Osteoblast (primary cell): ENCODE results near the gene GDAP1L1. TPM values are rescaled to one million over a fixed set of nuclear protein-coding genes. Genes with fewer than 3 reads are reported as not detected.

ENCODE experiments used
- DNase-seq: peaks from one replicate; pipeline ENCODE4 v3.0.0; 2011; ENCODE audit warnings: low spot score, mixed read lengths; ENCODE audit not compliant: insufficient read length; ENCODE audit errors: missing footprints
- H2AFZ ChIP-seq: 2 replicates; pipeline ENCODE4 v1.6.0; 2011; ENCODE audit warnings: mild to moderate bottlenecking, low read length
- H3K27ac ChIP-seq: 2 replicates; pipeline ENCODE4 v1.5.1; 2011; ENCODE audit warnings: mild to moderate bottlenecking, low read depth, low read length, moderate library complexity
- H3K27me3 ChIP-seq: 2 replicates; pipeline ENCODE4 v1.6.0; 2012; ENCODE audit warnings: mild to moderate bottlenecking, control low read depth, inconsistent platforms, low read length, moderate library complexity; ENCODE audit not compliant: insufficient read depth
- H3K36me3 ChIP-seq: 2 replicates; pipeline ENCODE4 v1.5.1; 2011; ENCODE audit warnings: mild to moderate bottlenecking, low read length, control low read depth, moderate library complexity; ENCODE audit not compliant: insufficient read depth
- H3K4me1 ChIP-seq: 2 replicates; pipeline ENCODE4 v1.5.1; 2011; ENCODE audit warnings: mild to moderate bottlenecking, low read length, control low read depth, moderate library complexity; ENCODE audit not compliant: insufficient read depth
- H3K4me2 ChIP-seq: 2 replicates; pipeline ENCODE4 v1.6.0; 2011; ENCODE audit warnings: mild to moderate bottlenecking, low read length; ENCODE audit not compliant: insufficient read depth
- H3K4me3 ChIP-seq: fragments of 200-600 bp; sonication (generic); 3 replicates; pipeline ENCODE4 v1.5.1; 2012; ENCODE audit warnings: mild to moderate bottlenecking, low read length, inconsistent platforms; ENCODE audit not compliant: insufficient read depth
- H3K79me2 ChIP-seq: 2 replicates; pipeline ENCODE4 v1.6.0; 2012; ENCODE audit warnings: mild to moderate bottlenecking, low read length, control low read depth, inconsistent platforms; ENCODE audit not compliant: insufficient read depth
- H3K9me3 ChIP-seq: 2 replicates; pipeline ENCODE4 v1.5.1; 2011; ENCODE audit warnings: low read depth, low read length, control low read depth
- H4K20me1 ChIP-seq: 2 replicates; pipeline ENCODE4 v1.6.0; 2012; ENCODE audit warnings: mild to moderate bottlenecking, low read length, control low read depth; ENCODE audit not compliant: insufficient read depth
- total RNA-seq: library from RNA; depleted of rRNA; stranded (reverse); fragments of >200 nt; gene quantifications from 2 replicates; pipeline ENCODE4 v1.2.3, GENCODE V29; 2012
- TF ChIP-seq, protein P1 (sequence below): IDR thresholded peaks from 2 replicates; pipeline ENCODE4 v1.5.1; 2011; ENCODE audit warnings: mild to moderate bottlenecking, low read depth, low read length, moderate library complexity; ENCODE audit errors: extremely low read depth

GDAP1L1 gene
- total RNA-seq, 1 donor: 0.72 TPM

DNA sequence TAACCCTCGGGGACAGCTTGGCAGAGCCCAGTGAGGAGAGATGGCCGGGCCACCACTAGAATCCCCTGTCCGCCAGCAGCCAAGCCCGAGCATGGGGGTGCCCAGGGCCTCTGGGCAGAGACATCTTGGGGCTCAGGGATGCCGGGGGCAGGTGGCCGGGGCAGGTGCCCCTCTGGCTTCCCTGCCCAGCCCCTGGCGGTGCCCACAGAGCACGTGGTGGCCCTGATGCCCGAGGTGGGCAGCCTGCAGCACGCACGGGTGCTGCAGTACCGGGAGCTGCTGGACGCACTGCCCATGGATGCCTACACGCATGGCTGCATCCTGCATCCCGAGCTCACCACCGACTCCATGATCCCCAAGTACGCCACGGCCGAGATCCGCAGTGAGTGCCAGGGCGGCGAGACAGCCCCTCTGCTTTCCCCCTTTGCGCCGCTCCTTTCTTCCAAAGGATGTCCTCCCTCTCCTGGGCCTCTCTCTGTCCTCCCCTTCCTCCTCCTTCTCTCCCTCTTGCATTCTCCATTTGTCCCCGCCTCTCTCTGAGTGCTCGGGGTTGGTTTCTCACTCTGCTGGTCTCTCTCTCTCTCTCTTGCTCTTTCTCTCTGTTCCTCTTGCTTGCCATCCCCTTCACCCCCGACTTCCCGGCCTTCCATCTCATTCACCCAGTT, 11.2 kb downstream of the GDAP1L1 start:
- Histone ChIP-seq H3K4me2 (no peak overlapping the region), H3K36me3 (no peaks in the 10 kb centered on the region)

DNA sequence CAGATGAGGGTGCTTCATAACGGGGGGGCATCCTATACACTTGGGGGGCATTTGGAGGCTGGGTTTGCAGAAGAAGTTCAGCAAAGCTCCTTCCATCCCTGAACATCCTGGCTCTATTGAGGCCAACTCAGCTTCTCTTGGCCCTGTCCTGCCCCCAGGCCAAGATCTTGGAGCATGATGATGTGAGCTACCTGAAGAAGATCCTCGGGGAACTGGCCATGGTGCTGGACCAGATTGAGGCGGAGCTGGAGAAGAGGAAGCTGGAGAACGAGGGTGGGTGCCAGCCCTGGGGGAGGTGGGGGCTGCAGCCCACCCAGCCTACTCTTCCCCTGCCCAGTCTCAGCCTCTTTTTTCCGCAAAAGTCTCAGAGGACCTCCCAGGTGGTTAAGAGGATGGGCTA, 17.2 kb downstream of the GDAP1L1 start:
- H4K20me1 ChIP-seq: peaks cover 7% of the 10 kb centered on the region
- TF ChIP-seq, protein P1, sequence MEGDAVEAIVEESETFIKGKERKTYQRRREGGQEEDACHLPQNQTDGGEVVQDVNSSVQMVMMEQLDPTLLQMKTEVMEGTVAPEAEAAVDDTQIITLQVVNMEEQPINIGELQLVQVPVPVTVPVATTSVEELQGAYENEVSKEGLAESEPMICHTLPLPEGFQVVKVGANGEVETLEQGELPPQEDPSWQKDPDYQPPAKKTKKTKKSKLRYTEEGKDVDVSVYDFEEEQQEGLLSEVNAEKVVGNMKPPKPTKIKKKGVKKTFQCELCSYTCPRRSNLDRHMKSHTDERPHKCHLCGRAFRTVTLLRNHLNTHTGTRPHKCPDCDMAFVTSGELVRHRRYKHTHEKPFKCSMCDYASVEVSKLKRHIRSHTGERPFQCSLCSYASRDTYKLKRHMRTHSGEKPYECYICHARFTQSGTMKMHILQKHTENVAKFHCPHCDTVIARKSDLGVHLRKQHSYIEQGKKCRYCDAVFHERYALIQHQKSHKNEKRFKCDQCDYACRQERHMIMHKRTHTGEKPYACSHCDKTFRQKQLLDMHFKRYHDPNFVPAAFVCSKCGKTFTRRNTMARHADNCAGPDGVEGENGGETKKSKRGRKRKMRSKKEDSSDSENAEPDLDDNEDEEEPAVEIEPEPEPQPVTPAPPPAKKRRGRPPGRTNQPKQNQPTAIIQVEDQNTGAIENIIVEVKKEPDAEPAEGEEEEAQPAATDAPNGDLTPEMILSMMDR: no peak
- H3K79me2 ChIP-seq: no peaks in the 10 kb centered on the region
- no peak overlapping the region for H3K27ac ChIP-seq
- no peaks in the 10 kb centered on the region for H3K36me3 ChIP-seq
- H3K9me3 ChIP-seq: no peaks in the 10 kb centered on the region
- no peaks in the 10 kb centered on the region for H3K4me1 ChIP-seq
- H3K4me2 ChIP-seq: no peak overlapping the region
- no peak for DNase-seq
- no peak overlapping the region for H2AFZ ChIP-seq
- H3K4me3 ChIP-seq: no peak overlapping the region
- no peaks in the 10 kb centered on the region for H3K27me3 ChIP-seq

More for the DNA sequence above, 11.2 kb downstream of the GDAP1L1 start:
- no peak overlapping the region for H3K27ac ChIP-seq
- no peaks in the 10 kb centered on the region for H3K79me2 ChIP-seq
- H3K4me1 ChIP-seq: no peaks in the 10 kb centered on the region
- TF ChIP-seq, protein P1: no peak
- H3K27me3 ChIP-seq: no peaks in the 10 kb centered on the region
- no peaks in the 10 kb centered on the region for H3K9me3 ChIP-seq
- no peak for DNase-seq
- H3K4me3 ChIP-seq: no peak overlapping the region
- H4K20me1 ChIP-seq: peaks cover 2% of the 10 kb centered on the region
- no peak overlapping the region for H2AFZ ChIP-seq

DNA sequence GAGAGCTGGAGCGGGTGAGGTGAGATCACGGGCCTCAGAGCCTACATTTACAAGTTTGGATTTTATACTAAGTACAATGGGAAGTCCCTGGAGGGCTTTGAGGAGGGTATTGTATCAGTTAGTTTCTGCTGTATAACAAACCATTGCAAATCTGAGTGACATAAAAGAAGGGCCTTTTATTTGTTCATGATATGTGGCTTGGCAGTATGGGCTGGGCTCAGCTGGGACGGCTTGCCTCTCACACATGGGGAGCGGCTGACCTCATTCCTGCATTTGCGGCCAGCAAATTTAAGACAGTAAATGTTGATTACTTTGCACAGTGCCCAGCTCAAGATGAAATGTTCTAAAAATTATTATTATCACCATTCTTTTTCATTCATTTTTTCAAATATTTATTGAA, 21.7 kb downstream of the GDAP1L1 start:
- Histone ChIP-seq H4K20me1 (peaks cover 10% of the 10 kb centered on the region), H2AFZ (no peak overlapping the region), H3K9me3 (no peaks in the 10 kb centered on the region), H3K36me3 (no peaks in the 10 kb centered on the region), H3K4me3 (no peak overlapping the region), H3K27ac (no peak overlapping the region), H3K27me3 (no peaks in the 10 kb centered on the region), H3K79me2 (no peaks in the 10 kb centered on the region), H3K4me1 (no peaks in the 10 kb centered on the region), H3K4me2 (no peak overlapping the region)
- TF ChIP-seq, protein P1: no peak
- no peak for DNase-seq

DNA sequence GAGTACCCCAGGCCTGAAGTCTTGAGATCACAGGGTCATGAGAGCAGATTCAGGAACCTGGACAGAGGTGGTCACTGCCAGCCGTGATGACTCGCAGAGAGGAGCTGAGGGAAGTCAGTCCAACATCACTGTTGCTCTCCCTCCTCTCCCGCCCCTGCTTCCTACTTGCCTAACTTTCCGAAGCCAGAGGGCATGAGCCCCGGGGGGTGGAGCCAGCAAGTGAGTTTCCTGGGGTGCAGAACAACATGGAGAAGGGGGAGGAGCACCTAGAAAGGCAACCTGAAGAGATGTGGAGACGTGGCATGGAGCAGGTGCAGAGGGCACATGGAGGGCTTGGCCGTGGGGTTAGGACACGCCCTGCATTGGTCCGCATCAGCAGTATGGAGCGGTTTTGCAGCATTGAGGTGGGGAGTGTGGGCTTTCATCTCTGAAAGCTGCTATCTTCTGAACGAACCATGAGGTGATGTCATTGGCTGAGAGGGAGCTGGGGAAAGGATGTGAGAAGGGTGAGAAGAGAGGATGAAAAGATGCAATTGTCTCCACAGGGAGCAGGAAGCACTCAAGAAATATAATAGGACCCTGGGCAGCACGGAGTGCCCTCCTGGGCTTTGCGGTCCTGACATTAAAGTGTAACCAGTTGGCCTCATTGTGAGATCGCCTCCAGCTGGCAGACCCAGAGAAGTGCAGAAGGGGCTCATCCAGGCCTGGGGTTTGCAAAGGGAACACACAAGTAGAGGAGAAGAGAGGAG, 25.0 kb downstream of the GDAP1L1 start:
- no peaks in the 10 kb centered on the region for H3K27me3 ChIP-seq
- TF ChIP-seq, protein P1: no peak
- H3K9me3 ChIP-seq: no peaks in the 10 kb centered on the region
- no peak overlapping the region for H3K27ac ChIP-seq
- H4K20me1 ChIP-seq: peaks cover 7% of the 10 kb centered on the region
- H3K36me3 ChIP-seq: no peaks in the 10 kb centered on the region
- H2AFZ ChIP-seq: no peak overlapping the region
- no peaks in the 10 kb centered on the region for H3K4me1 ChIP-seq
- no peak overlapping the region for H3K4me3 ChIP-seq
- no peak for DNase-seq
- H3K4me2 ChIP-seq: no peak overlapping the region
- H3K79me2 ChIP-seq: no peaks in the 10 kb centered on the region
